ENCODE measurements around the gene MMP19. TPM values are rescaled to one million over a fixed set of nuclear protein-coding genes. Genes with fewer than 3 reads are reported as not detected.

The MMP19 gene, protein sequence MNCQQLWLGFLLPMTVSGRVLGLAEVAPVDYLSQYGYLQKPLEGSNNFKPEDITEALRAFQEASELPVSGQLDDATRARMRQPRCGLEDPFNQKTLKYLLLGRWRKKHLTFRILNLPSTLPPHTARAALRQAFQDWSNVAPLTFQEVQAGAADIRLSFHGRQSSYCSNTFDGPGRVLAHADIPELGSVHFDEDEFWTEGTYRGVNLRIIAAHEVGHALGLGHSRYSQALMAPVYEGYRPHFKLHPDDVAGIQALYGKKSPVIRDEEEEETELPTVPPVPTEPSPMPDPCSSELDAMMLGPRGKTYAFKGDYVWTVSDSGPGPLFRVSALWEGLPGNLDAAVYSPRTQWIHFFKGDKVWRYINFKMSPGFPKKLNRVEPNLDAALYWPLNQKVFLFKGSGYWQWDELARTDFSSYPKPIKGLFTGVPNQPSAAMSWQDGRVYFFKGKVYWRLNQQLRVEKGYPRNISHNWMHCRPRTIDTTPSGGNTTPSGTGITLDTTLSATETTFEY
- 2.0 and 3.9 TPM in 2 replicates for total RNA-seq (2014; rRNA removed; shearing (Covaris generic))

DNA sequence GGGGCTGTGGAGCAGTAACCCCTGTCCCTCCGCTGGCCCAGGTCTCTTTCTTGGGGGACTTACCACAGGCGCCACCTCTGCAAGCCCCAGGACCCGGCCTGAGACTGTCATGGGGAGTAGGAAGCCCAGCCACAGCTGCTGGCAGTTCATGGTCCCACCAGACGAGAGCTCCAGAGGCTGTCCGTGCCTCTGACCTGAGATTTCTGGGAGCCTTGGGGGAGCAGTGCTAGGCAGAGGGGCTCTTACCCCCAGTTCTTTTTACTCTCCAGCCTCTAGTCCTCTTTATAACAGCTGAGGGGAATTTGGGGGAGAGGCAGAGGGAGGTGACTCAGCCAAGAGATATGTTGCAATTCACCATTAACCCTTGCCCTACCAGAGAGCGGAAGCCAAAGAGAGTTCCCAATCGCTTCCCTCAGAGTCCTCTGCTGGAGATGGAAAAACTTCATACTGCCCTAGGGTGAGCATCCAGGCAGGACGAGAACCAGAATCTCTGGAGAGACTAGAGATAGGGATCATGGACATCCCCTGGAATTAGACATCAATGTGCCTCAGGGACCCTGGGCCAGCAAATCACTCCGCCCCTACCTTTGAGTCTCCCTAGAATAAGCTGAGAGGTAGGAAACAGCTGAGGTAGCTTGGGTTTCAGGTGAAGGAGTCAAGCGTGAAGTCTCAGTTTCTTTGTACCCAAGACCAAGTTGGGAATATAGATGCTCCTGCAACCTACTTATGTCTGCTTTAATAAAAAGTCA lies at the start of gene MMP19:
MMP19 (minus strand) TSS at position 256 of the 749 bp plus-strand sequence; CDS start at position 150, 106 bp downstream.

DNA sequence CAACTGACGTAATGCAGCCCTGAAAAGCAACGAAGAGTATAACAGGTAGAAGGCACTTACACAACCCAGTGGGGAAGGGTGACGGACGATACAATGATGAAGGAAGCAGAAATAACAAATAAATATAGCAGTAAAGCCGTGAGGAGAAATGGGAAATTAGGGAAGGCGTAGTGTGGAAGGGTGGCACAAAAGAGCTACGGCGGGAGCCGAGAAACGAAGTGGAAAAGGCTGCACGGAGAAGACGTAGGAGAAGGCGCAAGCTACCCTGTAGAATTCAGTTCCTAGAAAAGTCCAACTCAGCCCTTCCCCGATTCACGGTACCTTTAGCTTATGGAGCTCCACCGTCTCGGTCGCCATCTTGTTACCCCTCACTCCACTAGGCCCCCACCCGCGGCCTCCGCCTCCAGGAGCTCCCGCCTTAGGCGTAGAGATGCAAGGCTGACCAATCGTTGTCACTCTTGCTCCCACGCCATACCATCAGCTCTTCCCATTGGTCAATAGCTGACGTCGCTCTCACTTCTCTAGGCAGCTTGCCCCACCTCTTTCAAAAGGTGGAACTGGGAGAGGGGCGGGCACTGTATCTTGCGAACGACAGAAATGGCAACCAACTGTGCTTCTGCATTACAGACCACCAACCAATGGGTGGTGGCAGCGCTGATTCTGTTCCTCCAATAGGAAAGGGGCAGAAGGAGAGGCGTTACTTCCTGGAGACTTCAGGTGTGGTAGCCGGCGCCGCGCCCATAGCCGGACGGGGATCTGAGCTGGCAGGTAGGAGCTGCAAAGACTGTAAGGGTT lies 25.2 kb downstream of the MMP19 start, which contains the start of the genes ORMDL2 and SARNP:
ORMDL2 (plus strand) TSS at position 697 of the 795 bp plus-strand sequence. CDS start 959 bp downstream, outside the sequence.
SARNP (minus strand) TSS at position 380 of the 795 bp plus-strand sequence; CDS start at position 357, 23 bp downstream.

Other genes with a start within 250 kb of the MMP19 start
- gene OR10P1, start 206.0 kb downstream of the MMP19 start, total RNA-seq (2014; rRNA removed; shearing (Covaris generic)) = not detected in 2 replicates
- 6.5 and 6.9 TPM in 2 replicates for gene ITGA7, start 135.0 kb downstream of the MMP19 start, total RNA-seq (2014; rRNA removed; shearing (Covaris generic))
- 218 and 226 TPM in 2 replicates for gene BLOC1S1, start 126.9 kb downstream of the MMP19 start, total RNA-seq (2014; rRNA removed; shearing (Covaris generic))
- gene RDH5, start 122.5 kb downstream of the MMP19 start, total RNA-seq (2014; rRNA removed; shearing (Covaris generic)) = 11.8 and 14.3 TPM in 2 replicates
- 883 and 969 TPM in 2 replicates for gene CD63, start 113.9 kb downstream of the MMP19 start, total RNA-seq (2014; rRNA removed; shearing (Covaris generic))
- gene GDF11, start 99.8 kb downstream of the MMP19 start, total RNA-seq (2014; rRNA removed; shearing (Covaris generic)) = 13.4 and 17.0 TPM in 2 replicates
- gene SARNP, start 25.2 kb downstream of the MMP19 start, total RNA-seq (2014; rRNA removed; shearing (Covaris generic)) = 155 and 176 TPM in 2 replicates
- 19.9 and 24.5 TPM in 2 replicates for gene ORMDL2, start 24.9 kb downstream of the MMP19 start, total RNA-seq (2014; rRNA removed; shearing (Covaris generic))
- gene DNAJC14, start 13.3 kb downstream of the MMP19 start, total RNA-seq (2014; rRNA removed; shearing (Covaris generic)) = 47.0 and 47.4 TPM in 2 replicates
- gene PYM1, start 85.0 kb upstream of the MMP19 start, total RNA-seq (2014; rRNA removed; shearing (Covaris generic)) = 42.0 and 55.8 TPM in 2 replicates
- 29.5 and 33.4 TPM in 2 replicates for gene DGKA, start 88.2 kb upstream of the MMP19 start, total RNA-seq (2014; rRNA removed; shearing (Covaris generic))
- 1.0 and 1.5 TPM in 2 replicates for gene PMEL, start 123.1 kb upstream of the MMP19 start, total RNA-seq (2014; rRNA removed; shearing (Covaris generic))
- gene CDK2, start 123.9 kb upstream of the MMP19 start, total RNA-seq (2014; rRNA removed; shearing (Covaris generic)) = 98.9 and 102 TPM in 2 replicates
- 27.6 and 29.7 TPM in 2 replicates for gene RAB5B, start 131.1 kb upstream of the MMP19 start, total RNA-seq (2014; rRNA removed; shearing (Covaris generic))
- gene SUOX, start 154.3 kb upstream of the MMP19 start, total RNA-seq (2014; rRNA removed; shearing (Covaris generic)) = 12.9 and 14.9 TPM in 2 replicates
- 1.7 and 1.8 TPM in 2 replicates for gene IKZF4, start 178.1 kb upstream of the MMP19 start, total RNA-seq (2014; rRNA removed; shearing (Covaris generic))
- 184 and 199 TPM in 2 replicates for gene RPS26, start 199.0 kb upstream of the MMP19 start, total RNA-seq (2014; rRNA removed; shearing (Covaris generic))
- 156 and 173 TPM in 2 replicates for gene ERBB3, start 237.2 kb upstream of the MMP19 start, total RNA-seq (2014; rRNA removed; shearing (Covaris generic))

All from A375 (cell line).